DMS114 treated with DMSO at 0.1 percent for 48 hours (cell line): ENCODE results near the gene CAMK2A.

ENCODE experiments used
- DNase-seq: peaks from one replicate; lab custom pipeline; 2025; ENCODE audit not compliant: unreplicated experiment; lab: John Stamatoyannopoulos, UW

Gene CAMK2A

DNA sequence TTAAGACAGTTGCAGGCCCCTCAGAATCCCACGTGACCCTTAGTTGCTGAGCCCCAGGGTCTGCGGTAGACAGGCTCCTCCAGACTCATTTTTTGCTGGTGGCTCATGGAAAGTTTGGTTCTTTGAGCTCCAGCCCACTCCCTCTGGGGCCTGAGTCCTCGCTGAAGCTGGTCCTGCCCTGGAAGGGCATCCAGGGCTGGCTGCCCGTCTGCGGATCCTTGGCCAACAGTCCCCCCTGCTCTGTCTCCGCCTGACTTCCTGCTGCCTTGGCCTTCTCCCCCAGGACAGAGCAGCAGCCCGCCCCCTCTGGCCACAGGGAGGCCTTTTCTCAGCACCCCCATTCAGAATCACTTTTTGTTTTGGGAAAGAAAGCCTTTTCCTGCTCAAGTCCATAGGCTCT is 75.3 kb downstream of the CAMK2A start:
- DNase-seq = no peak

- no peak for DNase-seq
Observed at GRCh38 chr5:150213530-150213929, 76.0 kb downstream of the CAMK2A start.

DNA sequence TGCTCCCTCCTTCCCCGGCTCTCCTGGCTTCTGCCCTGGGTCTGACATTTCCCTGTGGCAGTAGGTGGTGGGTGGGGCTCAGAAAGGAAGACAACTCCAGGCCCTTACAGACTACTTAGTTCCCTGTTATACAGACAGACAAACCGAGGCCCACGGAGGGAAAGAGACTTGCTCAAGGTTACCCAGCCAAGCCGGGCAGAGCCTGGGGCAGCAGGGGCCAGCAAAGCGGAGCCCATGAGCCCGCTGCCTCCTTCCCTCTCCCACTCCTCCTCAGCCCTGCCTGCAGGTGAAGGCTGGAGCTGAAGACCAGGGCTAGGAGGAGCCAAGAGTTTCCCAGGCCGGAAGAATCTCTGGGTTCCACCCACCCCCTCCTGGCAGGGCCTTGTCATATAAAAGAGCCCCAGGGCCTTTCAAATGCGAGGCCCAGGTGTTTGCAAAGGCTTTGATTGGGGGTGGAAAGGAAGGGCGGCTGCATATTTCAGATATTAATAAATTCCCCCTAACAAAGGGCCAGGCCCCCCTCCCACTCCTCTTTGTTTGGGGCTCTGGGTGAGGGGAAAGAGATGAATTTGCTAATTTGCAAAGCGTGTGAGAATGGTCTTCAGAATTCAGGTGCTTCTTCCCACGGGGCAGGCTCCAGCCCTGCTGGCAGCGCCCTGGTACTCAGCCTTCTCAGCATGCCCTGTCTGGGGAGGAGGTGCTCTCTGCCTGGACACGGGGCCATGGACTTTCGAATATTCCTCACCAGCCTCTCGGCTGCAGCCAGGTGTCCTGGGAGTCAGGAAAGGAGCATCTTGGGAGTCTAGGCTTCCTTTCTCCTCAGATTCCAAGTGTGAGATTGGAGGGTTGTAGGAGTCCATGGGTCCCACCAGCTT is 78.2 kb downstream of the CAMK2A start:
- DNase-seq = no peak

DNA sequence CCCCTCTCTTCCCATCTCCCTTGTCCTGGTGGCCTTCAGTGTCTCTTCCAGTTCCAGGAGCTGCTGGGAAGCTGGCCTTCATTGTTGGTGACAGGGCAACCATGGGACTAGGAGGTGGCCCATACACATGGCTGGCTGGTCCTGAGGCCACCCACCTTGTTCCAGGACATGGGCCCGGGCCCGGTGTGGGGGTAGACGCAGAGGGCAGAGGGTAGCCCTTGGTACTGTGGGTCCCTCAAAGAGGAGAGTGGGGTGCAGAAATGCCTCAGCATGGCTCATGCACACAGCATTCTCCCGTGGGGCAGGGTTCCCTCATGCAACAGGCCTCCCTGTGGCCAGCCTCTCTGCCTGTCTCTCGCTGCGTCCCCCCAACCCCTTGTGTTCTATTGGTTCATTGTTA is 78.9 kb downstream of the CAMK2A start:
- no peak for DNase-seq

- DNase-seq = no peak
Observed at GRCh38 chr5:150209099-150209635, 80.4 kb downstream of the CAMK2A start.

DNA sequence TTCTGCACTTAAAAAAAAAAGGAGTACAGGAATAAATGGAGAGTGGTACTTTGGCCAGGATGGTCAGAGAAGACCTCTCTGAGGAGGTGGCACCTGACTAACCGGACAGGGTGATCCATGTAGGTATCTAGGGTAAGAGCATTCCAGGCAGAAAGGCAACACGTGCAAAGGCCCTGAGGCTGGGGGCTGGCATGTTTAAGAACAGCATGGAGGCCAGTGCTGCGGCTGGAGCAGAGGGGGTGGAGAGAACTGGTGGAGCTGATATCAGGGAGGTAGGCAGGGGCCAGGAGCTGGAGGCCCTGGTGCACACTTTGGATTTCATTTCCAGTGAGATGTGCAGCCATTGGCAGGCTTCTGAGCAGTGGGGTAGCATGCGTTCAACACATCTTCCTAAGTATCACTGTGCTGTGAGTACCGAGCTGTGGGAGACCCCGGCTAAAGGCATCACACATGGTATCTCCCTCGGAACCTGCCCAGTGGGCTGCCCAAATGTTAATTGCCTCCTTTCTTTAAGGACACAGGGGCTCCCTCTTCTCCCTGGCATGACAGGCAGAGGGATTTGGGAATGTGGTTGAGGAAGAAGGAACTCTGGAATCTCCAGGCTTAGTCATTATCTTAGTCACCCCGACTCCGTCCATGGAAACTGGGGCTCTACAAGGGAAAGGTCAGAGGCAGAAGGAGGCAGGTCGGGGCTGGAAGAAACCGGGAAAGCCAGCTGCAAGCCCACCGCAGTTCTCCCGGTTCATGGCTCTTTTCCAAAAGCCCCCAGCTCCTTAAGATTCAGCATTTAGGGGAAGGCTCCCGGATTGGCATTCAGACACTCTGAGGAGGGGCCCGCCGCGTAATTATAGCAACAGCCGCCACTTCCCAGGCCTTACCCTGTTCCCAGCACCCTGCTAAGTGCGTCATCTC is 81.1 kb downstream of the CAMK2A start:
- DNase-seq = no peak

- DNase-seq = no peak
Observed at GRCh38 chr5:150206779-150207115, 82.8 kb downstream of the CAMK2A start.

DNA sequence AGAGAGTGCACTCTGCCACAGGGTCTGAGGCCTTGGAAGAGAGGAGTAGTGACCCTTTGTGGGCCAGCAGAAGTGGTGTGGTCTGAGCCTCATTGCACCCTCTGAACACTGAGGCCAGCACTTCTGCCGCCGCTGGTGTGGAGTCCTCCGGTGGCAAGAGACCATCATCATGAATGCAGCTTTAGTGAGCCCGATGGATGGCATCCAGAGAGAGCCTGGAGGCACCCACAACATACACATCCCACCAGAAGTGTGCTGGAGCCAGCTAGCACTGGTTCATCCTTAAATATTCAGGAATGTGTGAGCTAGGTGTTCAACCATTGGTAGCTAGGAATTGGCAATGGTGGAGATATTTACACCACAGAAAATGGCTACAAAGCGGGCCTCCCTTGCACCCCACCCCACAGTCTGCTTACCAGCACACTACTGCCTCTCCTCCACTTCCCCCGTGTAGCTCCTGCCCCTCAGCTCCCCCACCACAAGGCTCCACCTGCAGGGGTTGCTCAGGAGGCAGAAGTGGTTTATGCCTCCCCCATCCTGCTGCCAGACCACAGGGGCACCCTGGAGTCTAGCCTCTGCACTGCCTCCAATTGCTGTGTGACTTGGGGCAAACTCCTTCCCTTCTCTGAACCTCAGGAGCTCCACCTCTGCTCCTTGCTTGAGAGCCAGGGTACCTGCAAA is 83.3 kb downstream of the CAMK2A start:
- no peak for DNase-seq

DNA sequence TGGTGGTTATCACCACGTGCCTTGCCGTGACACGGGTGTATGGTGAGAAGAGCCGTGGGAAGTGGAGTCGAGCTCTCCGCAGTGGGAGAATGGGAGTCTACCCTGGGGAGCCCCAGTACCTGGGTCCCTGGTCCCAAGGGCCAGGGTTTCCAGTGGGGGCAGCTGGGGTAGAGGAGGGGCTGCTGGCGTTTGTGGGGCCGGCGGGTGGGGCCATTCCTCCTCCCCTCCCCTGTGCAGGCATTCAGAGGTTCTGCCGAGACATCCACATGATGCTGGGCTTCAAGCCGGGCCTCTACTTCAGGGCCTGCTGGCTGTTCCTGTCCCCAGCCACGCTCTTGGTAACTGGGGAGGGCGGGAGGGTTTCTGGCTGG is 85.0 kb downstream of the CAMK2A start:
- DNase-seq = no peak

- DNase-seq = no peak
Observed at GRCh38 chr5:150203832-150204589, 85.6 kb downstream of the CAMK2A start.

GRCh38 chr5:150202501-150202900 is 87.1 kb downstream of the CAMK2A start:
- DNase-seq = no peak

- DNase-seq = no peak
Observed at GRCh38 chr5:150197476-150197875, 92.1 kb downstream of the CAMK2A start.

DNA sequence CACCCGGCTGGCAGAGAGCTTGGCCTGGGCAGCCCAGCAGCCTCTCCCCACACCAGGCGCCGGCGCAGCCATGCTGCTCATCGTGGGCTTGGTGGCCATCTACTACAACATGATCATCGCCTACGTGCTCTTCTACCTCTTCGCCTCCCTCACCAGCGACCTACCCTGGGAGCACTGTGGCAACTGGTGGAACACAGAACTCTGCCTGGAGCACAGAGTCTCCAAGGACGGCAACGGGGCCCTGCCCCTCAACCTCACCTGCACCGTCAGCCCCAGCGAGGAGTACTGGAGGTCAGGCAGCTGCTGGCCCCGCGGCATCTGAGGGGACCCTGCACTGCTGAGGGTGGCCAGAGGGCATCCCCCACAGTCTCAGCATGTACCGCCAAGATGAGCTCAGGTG is 92.6 kb downstream of the CAMK2A start:
- no peak for DNase-seq

DNA sequence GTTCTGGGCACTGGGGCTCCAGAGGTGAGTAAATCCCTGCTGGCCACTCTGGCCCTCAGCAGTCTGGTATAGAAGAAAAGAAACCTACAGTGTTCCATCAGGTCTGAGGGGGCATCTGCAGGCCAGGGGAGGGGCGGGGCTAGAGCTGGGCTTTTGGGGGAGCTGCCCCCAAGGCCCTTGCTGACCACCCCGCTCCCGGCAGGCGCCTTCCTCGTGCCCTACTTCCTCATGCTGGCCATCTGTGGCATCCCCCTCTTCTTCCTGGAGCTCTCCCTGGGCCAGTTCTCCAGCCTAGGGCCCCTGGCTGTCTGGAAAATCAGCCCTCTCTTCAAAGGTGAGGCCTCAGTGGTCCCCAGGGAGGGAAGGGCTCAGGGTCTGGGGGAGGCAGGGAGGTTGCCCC is 93.1 kb downstream of the CAMK2A start:
- DNase-seq = no peak

DNA sequence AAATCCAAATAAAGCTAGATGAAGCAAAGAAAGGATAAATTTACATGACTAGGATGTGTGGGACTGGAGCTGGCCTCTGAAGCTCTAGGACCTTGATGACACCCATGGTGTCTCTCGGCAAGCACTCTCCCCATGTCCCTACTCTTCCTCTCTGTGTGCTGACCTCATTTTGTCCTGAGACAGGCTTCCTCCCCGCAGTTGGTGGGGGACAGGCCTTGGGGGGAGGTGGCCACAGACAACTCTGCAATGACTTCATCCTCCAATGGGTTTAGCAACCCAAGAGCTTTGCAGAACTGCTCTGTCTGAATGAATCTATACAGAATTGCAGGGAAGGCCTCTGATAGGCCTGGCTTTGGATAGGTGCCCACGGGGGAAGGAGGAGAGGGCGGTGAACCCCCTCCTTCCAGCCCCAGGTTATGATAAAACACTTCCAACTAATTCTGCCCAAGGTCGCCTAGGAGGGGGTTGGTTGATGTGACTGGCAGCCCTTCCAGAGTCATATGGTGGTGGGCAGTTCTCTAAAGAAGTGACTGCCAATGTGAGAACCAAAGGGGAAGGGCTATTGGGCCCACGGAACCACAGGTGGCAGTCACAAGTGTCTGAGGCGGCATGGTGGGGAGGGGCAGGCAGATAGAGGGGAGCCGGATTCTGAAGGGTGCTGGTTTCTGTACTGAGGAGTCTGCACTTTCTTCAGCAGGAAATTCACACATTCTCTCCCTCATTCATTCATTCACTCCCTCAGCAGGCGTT is 93.7 kb downstream of the CAMK2A start:
- no peak for DNase-seq

DNA sequence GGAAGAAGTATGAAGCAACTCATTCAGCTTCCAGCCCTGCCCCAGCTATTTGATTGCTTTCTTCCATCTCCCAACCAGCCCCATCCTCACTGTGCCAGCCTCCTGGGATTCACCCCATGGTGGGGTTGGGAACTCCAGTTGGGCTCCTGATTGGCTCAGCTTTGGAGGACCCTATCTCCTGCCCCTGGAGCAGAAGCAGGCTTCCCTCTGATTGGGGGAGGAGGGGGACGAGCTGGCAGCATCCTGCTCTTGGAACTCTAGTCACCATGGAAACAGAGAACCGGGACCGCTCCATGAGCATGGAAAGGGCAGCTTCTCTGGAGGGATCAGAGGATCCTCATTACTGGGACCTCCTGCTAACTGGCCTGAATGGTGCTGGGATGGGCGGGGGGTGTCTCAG is 97.1 kb downstream of the CAMK2A start:
- no peak for DNase-seq

- no peak for DNase-seq
Observed at GRCh38 chr5:150190987-150191386, 98.6 kb downstream of the CAMK2A start.

DNA sequence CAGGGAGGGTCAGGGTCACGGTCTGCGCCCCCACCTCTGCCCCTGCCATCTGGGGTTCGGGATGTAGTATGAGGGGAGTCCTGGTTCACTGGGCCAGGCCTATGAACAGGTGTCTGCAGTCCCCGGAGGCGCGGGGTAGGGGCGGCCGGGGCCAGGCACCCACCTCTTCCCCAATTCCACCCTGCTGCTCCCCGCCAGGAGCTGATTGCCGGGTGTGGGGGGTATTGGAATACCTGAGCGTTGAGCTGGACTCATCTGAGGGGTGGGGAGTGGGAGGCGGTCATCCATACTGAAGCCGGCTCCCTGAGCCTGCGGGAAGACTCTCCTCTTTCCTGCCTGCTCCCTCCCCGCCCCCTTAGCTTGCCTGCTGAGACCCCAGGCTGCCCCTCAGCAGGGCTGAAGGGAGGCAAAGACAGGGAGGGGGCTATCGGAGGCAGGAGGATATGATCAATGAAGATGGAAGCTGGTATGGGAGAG is 99.0 kb downstream of the CAMK2A start:
- DNase-seq = no peak

DNA sequence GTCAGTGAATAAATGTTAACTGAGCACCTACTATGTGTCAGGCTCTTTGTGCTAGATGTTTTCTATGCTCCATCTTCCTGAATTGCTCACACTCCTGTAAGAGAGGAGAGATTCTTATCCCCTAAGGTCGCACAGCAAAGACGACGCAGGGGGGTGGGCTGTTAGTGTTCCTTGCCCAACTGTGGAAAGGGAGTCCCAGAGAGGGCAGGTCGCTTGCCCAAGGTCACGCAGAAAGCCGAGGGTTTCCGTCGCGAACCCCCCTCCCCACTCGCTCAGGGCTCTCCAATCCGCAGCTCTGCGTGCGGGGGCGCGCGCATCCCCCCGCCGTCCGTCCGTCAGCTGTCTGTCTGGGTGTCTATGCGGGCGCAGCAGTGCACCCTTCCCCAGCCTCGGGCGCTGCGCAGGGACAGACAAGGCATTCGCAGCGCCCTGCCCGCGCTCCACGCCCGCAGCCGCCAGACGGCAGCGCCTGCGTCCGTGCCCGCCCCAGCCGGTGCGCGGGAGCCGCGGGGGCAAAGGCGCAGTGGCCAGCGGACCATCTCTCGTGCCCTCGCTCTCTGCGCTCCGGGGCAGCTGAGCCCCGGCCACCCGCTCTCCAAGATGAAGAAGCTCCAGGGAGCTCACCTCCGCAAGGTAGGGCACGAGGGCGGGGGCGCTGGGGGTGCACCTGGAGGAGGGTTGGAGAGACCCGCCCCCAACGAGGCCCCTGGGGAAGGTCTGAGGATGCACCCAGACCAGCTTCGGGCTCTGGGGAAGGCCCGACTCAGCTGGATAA is 99.7 kb downstream of the CAMK2A start, which contains the start of gene SLC6A7:
Gene SLC6A7 (plus strand): TSS at position 335 of the 775 bp plus-strand sequence. CDS start 266 bp downstream, at position 601.
- no peak for DNase-seq
